ENCODE data around the gene RNF115.
"Not testable (repeated sequence)": the region's sequence is repeated elsewhere in the genome, so short reads cannot be mapped to it uniquely, and the experiment has no call there.

The RNF115 gene

DNA sequence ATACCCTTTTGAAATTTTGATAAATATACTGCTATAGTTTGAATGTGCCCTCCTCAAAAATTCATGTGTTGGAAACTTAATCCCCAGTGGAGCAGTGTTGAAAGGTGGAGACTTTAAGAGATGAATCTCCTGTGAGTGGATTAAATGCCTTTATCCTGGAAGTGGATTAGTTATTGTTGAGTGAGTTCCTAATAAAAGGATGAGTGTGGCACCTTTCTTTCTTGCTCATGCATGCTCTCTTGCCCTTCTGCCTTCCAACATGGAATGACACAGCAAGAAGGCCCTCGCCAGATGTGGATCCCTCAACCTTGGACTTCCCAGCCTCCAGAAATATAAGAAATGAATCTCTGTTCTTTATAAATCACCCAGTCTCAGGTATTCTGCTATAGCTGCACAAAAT lies 52.8 kb downstream of the RNF115 start:
- no peak for DNase-seq

DNA sequence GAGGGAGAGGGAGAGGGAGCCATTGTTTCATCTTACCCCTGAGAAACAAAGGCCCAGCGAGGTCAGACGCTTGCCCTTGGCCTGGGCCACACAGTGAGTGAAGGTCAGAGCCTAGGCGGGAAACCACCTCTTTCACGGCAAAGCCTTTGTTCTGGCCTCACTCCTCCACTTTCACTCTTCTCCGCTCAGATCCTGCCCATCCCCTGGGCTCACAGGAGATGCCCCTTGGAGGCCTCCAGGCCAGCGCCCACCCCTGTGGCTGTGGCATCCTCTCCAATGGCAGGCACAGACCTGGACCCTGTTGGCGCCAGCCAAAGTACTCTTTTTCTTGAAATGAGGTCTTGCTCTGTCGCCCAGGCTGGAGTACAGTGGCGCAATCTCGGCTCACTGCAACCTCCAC lies 55.9 kb downstream of the RNF115 start:
- not testable (repeated sequence) for DNase-seq

DNA sequence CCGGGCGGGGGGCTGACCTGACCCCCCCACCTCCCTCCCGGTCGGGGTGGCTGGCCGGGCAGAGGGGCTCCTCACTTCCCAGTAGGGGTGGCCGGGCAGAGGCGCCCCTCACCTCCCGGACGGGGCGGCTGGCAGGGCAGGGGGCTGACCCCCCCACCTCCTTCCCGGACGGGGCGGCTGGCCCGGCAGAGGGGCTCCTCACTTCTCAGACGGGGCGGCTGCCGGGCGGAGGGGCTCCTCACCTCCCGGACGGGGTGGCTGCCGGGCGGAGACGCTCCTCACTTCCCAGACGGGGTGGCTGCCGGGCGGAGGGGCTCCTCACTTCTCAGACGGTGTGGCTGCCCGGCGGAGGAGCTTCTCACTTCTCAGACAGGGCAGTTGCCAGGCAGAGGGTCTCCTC lies 57.0 kb downstream of the RNF115 start:
- DNase-seq: not testable (repeated sequence)

DNA sequence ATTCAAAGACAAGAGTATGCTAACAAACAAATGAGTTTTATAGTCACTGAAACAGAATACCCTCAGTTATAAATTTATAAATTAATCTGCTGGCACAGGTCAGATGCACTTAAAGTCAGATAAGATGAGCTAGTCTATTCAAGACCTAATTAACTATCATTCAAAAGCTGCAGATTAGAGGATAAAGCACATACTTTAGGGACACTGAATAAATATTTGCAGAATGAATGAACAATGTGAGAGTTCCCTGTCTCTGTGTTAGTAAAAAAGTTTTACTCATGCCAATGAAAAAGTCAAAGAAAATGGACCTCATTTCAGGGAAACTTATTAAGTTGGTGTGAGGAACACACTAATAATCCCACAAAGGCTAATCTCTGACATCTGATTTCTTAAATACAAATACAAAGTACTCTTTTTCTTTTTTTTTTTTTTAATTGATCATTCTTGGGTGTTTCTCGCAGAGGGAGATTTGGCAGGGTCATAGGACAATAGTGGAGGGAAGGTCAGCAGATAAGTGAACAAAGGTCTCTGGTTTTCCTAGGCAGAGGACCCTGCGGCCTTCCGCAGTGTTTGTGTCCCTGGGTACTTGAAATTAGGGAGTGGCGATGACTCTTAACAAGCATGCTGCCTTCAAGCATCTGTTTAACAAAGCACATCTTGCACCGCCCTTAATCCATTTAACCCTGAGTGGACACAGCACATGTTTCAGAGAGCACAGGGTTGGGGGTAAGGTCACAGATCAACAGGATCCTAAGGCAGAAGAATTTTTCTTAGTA lies 58.1 kb downstream of the RNF115 start:
- not testable (repeated sequence) for DNase-seq

DNA sequence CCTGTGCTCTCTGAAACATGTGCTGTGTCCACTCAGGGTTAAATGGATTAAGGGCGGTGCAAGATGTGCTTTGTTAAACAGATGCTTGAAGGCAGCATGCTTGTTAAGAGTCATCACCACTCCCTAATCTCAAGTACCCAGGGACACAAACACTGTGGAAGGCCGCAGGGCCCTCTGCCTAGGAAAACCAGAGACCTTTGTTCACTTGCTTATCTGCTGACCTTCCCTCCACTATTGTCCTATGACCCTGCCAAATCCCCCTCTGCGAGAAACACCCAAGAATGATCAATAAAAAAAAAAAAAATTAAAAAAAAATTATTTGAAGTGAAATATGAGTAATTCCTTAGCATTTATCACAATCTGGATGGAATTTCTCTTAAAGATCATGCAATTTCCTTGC lies 58.8 kb downstream of the RNF115 start:
- DNase-seq: not testable (repeated sequence)

DNA sequence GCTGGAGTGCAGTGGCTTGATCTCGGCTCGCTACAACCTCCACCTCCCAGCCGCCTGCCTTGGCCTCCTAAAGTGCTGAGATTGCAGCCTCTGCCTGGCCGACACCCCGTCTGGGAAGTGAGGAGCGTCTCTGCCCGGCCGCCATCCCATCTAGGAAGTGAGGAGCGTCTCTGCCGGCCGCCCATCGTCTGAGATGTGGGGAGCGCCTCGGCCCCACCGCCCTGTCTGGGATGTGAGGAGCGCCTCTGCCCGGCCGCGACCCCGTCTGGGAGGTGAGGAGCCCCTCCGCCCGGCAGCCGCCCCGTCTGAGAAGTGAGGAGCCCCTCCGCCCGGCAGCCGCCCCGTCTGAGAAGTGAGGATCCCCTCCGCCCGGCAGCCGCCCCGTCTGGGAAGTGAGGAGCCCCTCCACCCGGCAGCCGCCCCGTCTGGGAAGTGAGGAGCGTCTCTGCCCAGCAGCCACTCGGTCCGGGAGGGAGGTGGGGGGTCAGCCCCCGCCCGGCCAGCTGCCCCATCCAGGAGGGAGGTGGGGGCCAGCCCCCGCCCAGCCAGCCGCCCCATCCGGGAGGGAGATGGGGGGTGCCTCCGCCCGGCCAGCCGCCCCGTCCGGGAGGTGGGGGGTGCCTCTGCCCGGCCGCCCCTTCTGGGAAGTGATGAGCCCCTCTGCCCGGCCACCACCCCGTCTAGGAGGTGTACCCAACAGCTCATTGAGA lies 59.5 kb downstream of the RNF115 start:
- not testable (repeated sequence) for DNase-seq

DNA sequence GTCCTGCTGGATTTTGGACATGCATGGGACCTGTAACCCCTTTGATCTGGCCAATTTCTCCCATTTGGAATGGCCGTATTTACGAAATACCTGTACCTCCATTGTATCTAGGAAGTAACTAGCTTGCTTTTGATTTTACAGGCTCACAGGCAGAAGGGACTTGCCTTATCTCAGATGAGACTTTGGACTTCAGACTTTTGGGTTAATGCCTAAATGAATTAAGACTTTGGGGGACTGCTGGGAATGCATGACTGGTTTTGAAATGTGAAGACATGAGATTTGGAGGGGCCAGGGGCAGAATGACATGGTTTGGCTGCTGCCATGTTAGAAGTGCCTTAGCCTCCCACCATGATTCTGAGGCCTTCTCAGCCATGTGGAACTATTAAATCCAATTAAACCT lies 61.9 kb downstream of the RNF115 start:
- not testable (repeated sequence) for DNase-seq

DNA sequence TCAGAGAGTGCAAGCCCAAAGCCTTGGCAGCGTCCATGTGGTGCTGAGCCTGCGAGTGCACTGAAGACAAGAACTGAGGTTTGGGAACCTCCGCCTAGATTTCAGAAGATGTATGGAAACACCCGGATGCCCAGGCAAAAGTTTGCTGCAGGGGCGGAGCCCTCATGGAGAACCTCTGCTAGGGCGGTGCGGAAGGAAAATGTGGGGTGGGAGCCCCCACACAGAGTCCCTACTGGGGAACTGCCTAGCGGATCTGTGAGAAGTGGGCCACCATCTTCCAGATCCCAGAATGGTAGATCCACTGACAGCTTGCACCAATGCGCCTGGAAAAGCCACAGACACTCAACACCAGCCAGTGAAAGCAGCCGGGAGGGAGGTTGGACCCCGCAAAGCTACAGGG lies 62.4 kb downstream of the RNF115 start:
- DNase-seq: not testable (repeated sequence)

DNA sequence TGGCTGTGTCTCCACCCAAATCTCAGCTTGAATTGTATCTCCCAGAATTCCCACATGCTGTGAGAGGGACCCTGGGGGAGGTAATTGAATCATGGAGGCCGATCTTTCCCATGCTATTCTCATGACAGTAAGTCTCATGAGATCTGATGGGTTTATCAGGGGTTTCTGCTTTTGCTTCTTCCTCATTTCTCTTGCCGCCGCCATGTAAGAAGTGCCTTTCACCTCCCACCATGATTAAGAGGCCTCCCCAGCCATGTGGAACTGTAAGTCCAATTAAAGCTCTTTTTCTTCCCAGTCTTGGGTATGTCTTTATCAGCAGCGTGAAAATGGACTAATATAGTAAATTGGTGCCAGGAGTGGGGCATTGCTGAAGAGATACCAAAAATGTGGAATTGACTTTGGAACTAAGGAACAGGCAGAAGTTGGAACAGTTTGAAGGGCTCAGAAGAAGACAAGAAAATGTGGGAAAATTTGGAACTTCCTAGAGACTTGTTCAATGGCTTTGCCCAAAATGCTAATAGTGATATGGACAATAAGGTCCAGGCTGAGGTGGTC lies 63.4 kb downstream of the RNF115 start:
- not testable (repeated sequence) for DNase-seq

DNA sequence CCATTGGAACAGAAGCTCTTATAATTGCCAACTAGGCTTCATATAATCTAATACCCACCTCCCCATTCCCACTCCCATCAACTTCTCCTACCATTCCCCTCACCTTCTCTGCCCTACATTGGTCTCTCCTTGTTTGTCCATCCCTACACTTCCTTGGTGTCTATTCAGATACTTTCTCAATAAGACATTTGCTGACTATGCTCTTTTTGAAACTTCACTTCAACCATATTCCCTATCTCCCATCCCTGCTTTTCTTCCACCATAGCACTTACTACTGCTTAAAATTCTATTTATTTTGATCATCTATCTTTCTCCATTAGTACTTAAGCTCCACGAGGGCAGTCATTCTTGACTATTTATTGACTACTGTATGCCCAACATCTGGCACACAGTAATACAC lies 64.2 kb downstream of the RNF115 start:
- DNase-seq: no peak

DNA sequence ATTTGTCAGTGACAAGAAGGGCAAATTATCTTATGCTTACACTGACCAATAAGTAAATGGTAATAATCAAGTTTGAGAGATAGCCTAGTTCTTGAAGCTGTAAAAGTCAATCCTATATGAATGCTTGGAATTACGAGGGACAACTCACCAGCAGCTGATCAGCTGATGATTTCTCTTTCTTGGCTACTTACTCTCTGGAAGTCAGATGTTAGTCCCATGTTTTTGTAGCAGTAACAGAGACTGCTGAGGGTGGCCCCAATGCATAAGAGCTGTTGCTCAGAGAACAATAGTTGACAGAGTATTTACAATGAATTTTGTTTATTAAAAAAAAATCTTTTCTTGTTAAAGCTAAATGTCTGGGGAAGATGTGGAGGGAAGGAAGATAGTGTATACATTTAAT lies 65.3 kb downstream of the RNF115 start:
- DNase-seq: no peak

DNA sequence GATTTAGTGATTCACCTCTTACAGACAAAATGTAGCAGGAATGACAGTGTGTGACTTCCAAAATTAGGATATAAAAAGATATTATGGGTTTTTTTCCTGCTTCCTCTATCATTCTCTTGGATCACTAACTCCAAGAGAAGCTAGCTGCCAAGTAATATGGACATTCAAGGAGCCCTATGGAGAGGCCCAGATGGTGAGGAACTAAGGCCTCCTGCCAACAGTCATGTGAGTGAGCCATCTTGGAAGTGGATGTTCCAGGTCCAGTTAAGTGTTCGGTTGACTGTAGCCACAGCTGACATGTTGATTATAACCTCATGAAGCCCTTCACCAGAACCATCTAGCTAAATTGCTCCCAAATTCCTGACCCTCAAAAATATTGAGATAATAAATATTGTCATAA lies 65.8 kb downstream of the RNF115 start:
- DNase-seq: no peak

DNA sequence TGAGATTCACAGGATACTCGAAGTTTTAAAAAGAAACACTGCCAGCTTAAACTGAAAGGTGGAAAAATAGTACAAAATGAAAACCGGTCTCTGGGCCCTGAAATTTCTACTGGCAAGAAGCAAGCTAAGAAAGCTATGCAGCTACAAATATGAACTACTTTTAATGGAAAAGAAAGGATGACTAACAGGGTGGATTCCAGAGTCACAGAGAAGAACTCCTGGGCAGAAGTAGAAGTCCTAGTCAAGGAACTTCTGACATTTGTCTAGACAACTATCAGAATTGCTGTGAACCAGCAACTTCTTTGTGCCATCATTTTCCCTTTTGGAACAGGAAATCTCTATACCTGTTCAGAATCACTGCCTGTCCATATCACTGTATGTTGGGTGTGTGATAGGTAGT lies 66.5 kb downstream of the RNF115 start:
- DNase-seq: no peak

DNA sequence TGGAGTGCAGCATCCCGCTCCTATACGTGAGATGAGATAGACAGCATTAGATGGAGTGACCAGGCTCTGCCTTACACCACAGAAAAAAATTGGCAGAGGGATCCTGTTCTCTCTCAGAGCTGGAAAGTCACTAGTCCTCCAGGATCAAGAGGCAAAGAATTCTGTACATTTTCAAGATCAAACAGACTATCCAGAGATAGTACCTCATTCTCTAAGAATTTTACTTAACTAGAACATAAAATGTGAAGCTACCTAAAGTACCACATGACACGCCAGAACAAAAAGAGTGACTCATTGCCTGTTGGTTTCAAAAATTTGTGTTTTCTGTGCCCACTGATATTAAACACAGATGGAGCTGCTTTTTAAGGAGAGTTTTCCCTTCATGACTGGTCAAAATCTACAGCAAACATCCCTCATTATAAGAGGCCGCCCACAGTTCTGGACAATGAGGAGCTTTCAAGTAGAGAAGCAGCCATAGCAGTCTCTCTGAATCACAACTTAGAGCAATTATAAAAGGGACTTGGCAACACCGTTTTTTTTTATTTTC lies 72.3 kb downstream of the RNF115 start:
- no peak for DNase-seq

DNA sequence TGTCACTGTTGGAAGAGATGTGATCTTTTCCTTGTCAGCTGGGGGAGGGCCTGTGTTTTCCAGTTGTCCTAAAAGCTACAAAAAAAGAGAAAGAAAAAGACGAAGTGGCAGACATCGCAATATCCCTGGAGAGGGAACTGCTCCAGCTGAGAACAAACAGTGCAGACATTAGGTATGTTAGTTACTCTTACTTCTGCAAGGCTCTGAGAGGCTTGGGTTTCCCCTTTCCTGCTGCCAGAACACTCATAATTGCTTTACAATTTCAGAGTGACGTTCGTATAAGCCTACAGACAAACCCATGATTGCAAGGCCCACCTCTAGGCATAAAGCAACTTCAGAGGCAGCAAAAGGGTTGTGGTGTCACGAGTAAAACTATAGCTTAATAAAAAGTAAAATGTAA lies 73.5 kb downstream of the RNF115 start:
- no peak for DNase-seq

DNA sequence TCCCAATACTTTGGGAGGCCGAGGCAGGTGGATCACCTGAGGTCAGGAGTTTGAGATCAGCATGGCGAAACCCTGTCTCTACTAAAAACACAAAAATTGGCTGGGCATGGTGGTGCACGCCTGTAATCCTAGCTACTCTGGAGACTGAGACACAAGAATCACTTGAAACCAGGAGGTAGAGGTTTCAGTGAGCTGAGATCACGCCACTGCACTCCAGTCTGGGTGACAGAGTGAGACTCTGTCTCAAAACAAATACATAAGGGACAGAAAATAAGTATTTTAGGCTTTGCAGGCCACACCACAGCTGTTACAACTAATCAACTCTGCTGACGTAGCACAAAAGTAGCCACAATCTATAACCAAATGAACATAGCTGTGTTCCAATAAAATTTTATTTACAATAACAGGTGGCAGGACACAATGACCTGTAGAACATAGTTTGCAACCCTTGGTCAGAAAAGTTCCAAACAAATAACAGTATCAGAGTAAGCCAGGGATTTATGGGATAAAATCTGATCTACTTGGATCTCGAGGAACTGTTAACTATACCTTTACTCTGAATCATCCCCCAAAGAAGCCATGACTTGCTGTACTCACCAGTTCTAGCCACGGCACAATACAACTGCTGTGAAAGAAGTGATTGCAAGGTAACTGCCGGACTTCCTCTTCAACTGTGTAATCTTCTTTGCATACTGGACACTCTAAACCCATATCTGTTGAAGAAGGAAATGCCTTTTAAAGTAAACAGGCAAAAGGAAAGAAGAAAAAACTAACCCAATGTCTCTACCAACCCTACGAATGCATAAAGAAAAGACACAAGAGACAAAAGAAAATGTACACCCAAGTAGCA lies 76.3 kb downstream of the RNF115 start:
- DNase-seq: no peak

DNA sequence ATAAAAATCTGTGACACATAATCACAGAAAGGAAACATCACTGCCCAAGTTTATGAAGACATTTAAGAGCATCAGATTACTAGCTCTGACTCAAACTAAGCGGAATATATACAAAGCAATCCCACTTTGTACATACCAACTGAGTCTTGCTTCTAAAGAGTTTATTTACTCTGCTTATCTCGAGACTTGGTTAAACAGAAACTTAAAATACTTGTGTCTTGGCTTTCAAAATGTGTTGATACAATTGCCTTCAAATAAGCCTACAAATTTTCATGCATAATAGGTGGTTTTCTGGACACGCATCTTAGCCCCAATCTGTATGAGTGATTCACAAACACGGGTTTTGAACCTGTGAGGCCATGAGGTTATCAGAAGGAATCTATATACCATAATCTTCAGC lies 83.6 kb downstream of the RNF115 start:
- no peak for DNase-seq

DNA sequence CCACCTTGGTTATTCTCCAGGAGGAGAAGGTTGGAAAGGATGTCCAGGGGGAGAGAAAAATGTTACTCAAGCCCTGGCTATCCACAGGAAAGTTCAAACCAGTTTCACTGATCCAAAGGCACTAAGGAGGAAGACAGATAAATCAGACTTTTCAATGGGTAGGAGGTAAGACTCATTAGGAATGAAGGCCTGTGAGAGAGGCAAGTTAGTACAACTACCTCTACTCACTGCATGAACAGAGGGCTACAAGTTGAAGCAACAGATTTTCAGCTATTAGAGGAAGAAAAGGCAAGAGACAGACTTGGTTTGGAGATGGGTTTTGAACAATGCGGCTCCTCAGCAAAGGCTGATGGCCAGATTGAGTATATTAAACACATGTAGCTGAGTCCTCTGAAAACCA lies 87.7 kb downstream of the RNF115 start:
- DNase-seq: no peak

DNA sequence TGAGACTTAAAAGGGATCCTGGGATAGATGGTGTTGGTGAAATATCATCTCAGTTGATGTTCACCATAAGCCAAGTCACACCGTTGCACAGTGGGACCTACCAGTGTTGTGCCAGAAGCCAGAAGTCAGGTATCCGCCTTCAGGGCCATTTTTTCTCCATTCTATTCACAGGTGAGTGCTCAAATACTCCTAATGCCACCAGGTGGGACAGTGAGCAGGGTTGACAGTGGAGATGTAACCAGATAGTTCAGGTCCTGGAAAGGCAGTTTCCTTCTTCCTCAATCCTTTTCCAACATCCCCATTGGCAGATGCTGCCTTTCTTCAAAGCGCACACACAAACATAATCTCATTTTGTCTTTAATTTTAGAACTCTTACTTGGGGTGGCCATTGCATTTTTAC lies 93.0 kb downstream of the RNF115 start:
- no peak for DNase-seq

DNA sequence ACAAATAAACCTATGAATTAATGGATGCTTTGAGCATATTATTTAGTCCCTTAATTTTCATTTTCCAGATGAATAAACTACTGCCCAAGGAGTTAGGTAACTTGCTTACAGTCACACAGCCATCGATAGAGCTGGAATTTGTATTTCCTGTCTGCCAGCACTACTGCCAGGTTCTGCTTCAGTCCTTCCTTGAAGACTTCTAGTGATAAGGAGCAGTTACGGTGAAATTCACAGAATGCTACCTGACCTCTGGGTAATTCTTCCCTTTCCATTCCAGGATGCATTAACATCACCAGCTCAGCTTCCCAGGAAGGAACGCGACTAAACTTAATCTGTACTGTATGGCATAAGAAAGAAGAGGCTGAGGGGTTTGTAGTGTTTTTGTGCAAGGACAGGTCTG lies 93.4 kb downstream of the RNF115 start:
- no peak for DNase-seq

DNA sequence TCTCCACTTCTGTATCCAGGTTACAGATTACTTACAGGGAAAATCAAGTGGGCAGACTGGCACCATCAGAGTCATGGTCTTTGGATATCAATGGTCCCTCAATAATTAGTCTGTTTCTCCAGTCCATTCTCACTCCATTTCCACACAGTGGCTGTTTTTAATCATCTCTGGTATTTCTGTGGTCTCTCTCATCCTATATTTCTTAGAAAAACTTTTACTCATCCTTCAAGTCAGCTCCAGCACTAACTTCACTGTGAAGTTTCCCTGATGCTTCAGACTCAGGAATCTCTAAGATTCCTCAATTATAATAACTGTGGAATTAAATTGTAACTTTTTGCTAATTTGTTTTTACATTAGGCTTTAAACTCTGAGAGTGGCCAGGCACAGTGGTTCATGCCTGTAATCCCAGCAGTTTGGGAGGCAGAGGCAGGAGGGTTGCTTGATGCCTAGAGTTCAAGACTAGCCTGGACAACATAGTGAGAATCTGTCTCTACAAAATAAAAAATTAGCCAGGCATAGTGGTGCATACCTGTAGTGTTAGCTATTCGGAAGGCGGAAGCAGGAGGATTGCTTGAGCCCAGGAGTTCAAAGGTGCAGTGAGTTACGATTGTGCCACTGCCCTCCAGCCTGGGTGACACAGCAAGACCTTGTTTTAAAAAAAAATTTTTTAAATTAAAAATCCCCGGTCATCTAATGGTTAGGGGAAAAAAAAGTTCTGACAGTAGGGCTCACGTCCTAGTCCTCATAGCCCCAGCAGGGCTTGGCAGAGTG lies 94.0 kb downstream of the RNF115 start:
- no peak for DNase-seq

DNA sequence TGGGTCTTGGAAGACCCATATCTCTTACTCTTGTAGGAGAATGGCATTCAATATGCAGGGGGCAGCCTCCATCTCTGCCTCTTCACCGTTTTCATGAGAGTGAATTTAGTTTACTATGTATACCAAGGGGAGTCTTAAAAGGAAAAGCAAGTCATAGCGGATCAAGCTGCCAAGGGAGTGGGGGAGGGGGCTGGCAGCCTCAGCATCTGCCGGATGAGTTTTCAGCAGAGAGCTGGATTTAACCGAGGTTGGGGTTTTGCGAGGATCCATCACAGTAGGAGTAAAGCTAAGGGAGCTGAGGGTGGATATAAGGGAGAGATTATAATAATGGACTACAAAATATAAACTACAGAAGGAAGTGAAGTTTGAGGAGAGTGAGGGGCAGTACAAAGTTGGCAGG lies 94.7 kb downstream of the RNF115 start:
- DNase-seq: no peak
